Subcutaneous abdominal adipose tissue (tissue), 5 donors: ENCODE results near the gene PASD1.
"Not testable (repeated sequence)": the region's sequence is repeated elsewhere in the genome, so short reads cannot be mapped to it uniquely, and the experiment has no call there.

Source experiments
- H3K27ac ChIP-seq: one replicate; pipeline ENCODE4 v1.7.0; 2013; ENCODE audit warnings: low read depth, mild to moderate bottlenecking, inconsistent platforms, low read length, moderate library complexity
- H3K27me3 ChIP-seq, 5 donors: one replicate each; pipeline ENCODE4 v1.7.0; 2013; ENCODE audit warnings: low read length in 5 of 5, inconsistent platforms in 1 of 5; ENCODE audit not compliant: control insufficient read depth in 5 of 5, insufficient read depth in 4 of 5
- H3K36me3 ChIP-seq, 5 donors: one replicate each; pipeline ENCODE4 v1.7.0; 2013; ENCODE audit warnings: low read length in 5 of 5; ENCODE audit not compliant: control insufficient read depth in 5 of 5, insufficient read depth in 5 of 5
- H3K4me1 ChIP-seq, 5 donors: one replicate each; pipeline ENCODE4 v1.7.0; 2013; ENCODE audit warnings: low read length in 5 of 5, mild to moderate bottlenecking in 3 of 5, moderate library complexity in 1 of 5; ENCODE audit not compliant: control insufficient read depth in 5 of 5, insufficient read depth in 5 of 5
- H3K4me3 ChIP-seq, 5 donors: one replicate each; pipeline ENCODE4 v1.7.0; 2013; ENCODE audit warnings: low read length in 5 of 5, low read depth in 1 of 5
- H3K9ac ChIP-seq, 5 donors: one replicate each; pipeline ENCODE4 v1.7.0; 2013; ENCODE audit warnings: low read length in 5 of 5, mild to moderate bottlenecking in 4 of 5, moderate library complexity in 3 of 5
- H3K9me3 ChIP-seq, 5 donors: one replicate each; pipeline ENCODE4 v1.7.0; 2013; ENCODE audit warnings: low read length in 5 of 5; ENCODE audit not compliant: control insufficient read depth in 5 of 5
- donor health status: healthy.
- donor health status: healthy.
- donor health status: healthy.
- donor health status: healthy.
- donor health status: healthy.

The PASD1 gene

DNA sequence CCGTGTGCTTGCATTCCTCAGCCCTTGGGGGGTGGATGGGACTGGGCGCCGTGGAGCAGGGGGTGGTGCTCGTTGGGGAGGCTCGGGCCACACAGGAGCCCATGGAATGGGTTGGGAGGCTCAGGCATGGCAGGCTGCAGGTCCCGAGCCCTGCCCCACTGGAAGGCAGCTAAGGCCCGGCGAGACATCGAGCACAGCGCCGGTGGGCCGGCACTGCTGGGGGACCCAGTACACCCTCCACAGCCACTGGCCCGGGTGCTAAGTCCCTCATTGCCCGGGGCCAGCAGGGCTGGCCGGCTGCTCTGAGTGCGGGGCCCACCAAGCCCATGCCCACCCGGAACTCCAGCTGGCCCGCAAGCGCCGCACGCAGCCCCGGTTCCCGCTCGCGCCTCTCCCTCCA, 12.3 kb upstream of the PASD1 start:
- H3K4me1 ChIP-seq, H3K27me3 ChIP-seq, H3K9me3 ChIP-seq, H3K27ac ChIP-seq, H3K4me3 ChIP-seq, H3K36me3 ChIP-seq, H3K9ac ChIP-seq: not testable (repeated sequence)

DNA sequence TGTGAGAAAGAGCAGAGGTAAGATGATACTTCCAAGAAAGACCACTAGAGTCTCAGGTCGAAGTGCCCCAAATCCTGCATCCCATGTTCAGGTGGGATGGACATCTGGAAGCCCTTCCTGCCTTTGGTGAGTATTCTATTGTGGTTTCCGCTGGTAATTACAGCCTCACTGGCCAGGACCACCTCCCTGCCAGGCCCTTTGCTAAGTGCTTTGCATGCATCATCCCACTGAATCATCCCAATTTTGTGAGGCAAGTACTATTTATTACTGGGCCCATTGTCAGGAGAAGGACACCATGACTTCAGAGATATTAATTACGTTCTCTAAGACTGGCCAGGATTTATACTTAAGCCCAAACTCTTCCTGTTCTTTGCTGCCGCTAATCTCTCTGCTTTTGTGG, 10.7 kb upstream of the PASD1 start:
- no peaks in the 10 kb centered on the region for H3K9me3 ChIP-seq
- H3K27me3 ChIP-seq, result no peaks in the 10 kb centered on the region
- H3K36me3 ChIP-seq, result no peaks in the 10 kb centered on the region
- no peak overlapping the region for H3K27ac ChIP-seq
- no peak overlapping the region for H3K9ac ChIP-seq
- H3K4me1 ChIP-seq, result no peaks in the 10 kb centered on the region
- H3K4me3 ChIP-seq, result no peak overlapping the region

DNA sequence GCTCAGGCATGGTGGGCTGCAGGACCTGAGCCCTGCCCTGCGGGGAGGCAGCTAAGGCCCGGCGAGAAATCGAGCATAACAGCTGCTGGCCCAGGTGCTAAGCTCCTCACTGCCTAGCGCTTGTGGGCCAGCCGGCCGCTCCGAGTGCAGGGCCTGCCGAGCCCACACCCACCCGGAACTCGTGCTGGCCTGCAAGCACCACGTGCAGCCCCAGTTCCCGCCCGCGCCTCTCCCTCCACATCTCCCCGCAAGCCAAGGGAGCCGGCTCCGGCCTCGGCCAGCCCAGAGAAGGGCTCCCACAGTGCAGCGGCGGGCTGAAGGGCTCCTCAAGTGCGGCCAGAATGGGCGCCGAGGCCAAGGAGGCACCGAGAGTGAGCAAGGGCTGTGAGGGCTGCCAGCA, 8.2 kb upstream of the PASD1 start:
- H3K9me3 ChIP-seq, H3K4me1 ChIP-seq, H3K4me3 ChIP-seq, H3K36me3 ChIP-seq, H3K27ac ChIP-seq, H3K27me3 ChIP-seq, H3K9ac ChIP-seq: not testable (repeated sequence)

DNA sequence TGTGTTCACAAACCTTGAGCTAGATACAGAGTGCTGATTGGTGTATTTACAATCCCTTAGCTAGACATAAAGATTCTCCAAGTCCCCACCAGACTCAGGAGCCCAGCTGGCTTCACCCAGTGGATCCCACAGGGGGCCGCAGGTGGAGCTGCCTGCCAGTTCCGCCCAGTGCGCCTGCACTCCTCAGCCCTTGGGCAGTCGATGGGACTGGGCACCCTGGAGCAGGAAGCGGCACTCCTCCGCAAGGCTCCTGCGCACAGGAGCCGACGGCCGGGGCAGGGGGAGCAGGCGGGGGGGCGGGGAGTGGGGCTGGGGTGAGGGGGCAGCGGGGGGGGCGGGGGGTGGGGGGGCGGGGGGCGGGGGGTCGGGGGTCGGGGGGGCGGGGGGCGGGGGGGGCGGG, 990 bp upstream of the PASD1 start:
- not testable (repeated sequence) for H3K9ac ChIP-seq, H3K27me3 ChIP-seq, H3K36me3 ChIP-seq, H3K4me3 ChIP-seq, H3K27ac ChIP-seq, H3K9me3 ChIP-seq, H3K4me1 ChIP-seq

DNA sequence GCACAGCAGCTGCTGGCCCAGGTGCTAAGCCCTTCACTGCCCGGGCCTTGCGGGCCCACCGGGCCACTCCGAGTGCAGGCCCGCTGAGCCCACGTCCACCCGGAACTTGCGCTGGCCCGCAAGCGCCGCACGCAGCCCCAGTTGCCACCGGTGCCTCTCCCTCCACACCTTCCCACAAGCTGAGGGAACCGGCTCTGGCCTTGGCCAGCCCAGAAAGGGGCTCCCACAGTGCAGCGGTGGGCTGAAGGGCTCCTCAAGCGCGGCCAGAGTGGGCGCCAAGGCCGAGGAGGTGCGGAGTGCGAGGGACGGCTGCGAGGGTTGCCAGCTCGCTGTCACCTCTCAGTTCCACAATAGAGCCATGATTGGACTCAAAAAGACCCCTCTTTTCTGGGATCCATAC, 472 bp upstream of the PASD1 start:
- H3K9me3 ChIP-seq, H3K4me1 ChIP-seq, H3K27me3 ChIP-seq, H3K27ac ChIP-seq, H3K9ac ChIP-seq, H3K4me3 ChIP-seq, H3K36me3 ChIP-seq: not testable (repeated sequence)

DNA sequence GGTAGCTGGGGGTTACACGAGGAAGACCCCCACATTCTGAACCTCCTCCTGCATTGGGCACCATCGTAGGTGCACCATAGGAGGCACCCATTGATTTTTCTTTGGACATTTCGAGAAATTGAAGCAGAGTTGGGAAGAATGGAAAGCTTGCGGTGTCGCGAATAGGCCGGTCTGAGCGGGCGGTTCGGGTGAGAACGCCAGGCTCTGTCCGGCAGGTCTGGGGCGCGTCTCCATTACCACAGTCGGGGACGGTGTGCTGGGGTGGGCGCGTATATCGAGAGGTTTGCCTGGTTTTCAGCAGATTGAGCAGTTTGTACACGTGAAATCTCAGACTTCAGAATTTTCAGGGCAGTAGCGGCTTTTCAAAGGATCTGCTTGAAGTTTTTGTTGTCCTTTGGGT, 560 bp downstream of the PASD1 start:
- H3K9ac ChIP-seq, result no peak overlapping the region
- H3K9me3 ChIP-seq, result peaks cover 0 to 9% (median 2%) of the 10 kb centered on the region in 5 donors
- H3K4me1 ChIP-seq, result no peaks in the 10 kb centered on the region
- H3K4me3 ChIP-seq, result no peak overlapping the region
- no peaks in the 10 kb centered on the region for H3K36me3 ChIP-seq
- H3K27ac ChIP-seq, result no peak overlapping the region
- H3K27me3 ChIP-seq, result peaks cover 0 to 3% (median 0%) of the 10 kb centered on the region in 5 donors

DNA sequence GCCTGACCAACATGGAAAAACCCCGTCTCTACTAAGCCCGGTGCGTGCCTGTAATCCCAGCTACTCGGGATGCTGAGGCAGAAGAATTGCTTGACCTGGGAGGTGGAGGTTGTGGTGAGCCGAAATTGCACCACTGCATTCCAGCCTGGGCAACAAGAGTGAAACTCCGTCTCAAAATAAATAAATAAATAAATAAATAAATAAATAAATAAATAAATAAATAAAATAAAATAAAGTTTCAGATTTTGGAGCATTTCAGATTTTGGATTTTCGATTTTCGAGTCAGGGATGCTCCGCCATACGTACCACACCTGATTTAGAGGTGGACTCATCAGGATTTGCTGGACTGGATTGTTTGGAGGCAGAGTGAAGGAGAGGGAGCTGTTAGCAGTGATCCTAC, 3.4 kb downstream of the PASD1 start:
- H3K4me1 ChIP-seq, H3K27ac ChIP-seq, H3K27me3 ChIP-seq, H3K4me3 ChIP-seq, H3K36me3 ChIP-seq, H3K9me3 ChIP-seq, H3K9ac ChIP-seq: not testable (repeated sequence)

DNA sequence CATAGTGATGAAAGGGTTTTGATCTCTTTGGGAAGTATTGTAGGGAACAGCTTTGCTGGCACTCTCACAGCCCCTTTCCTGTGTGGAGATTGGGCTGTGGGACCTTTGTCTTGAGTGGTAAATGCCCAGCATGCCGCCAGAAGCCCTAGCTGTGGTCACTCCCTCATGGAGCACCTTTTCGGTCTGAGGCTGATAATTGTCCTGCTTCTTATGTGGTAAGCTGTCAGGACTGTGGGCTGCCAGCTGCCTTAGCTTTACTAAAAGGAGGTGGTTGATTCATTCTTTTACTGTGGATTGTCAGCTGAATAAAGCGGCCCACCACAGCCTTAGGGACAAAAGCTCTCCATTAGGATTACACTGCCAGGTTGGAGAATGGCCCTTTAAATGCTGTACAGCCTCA, 7.1 kb downstream of the PASD1 start:
- Histone ChIP-seq H3K9ac (no peak overlapping the region), H3K36me3 (no peaks in the 10 kb centered on the region), H3K27me3 (peaks cover 0 to 10% (median 8%) of the 10 kb centered on the region in 5 donors), H3K27ac (no peak overlapping the region), H3K9me3 (no peaks in the 10 kb centered on the region), H3K4me3 (no peak overlapping the region), H3K4me1 (no peaks in the 10 kb centered on the region)

DNA sequence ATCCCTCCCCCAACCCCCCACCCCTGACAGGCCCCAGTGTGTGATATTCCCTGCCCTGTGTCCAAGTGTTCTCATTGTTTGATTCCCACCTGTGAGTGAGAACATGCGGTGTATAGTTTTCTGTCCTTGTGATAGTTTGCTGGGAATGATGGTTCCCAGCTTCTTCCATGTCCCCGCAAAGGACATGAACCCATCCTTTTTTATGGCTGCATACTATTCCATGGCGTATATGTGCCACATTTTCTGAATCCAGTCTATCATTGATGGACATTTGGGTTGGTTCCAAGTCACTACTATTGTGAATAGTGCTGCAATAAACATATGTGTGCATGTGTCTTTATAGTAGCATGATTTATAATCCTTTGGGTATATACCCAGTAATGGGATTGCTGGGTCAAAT, 29.9 kb downstream of the PASD1 start:
- H3K27me3 ChIP-seq, H3K9ac ChIP-seq, H3K4me1 ChIP-seq: not testable (repeated sequence)

DNA sequence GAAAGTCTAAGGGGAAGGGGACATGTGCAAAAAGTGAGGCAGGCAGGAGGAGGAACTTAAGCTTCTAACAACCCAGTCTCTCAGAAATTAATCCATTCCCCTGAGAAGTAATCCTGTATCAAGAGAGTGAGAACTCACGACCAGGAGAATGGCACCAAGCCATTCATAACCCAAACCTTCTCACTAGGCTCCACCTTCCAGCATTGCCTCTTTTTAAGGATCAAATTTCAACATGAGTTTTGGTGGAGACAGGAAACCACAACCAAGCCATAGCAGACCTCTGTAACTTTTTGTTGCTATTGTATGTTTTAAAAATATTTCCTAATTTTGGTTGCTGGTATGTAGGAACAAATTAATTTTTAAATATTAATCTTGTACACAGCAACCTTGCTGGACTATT, 32.8 kb downstream of the PASD1 start:
- Histone ChIP-seq H3K9ac (no peak overlapping the region), H3K36me3 (no peaks in the 10 kb centered on the region), H3K4me1 (no peaks in the 10 kb centered on the region), H3K4me3 (no peak overlapping the region), H3K27me3 (no peaks in the 10 kb centered on the region), H3K9me3 (no peaks in the 10 kb centered on the region), H3K27ac (no peak overlapping the region)

More for the DNA sequence above, 29.9 kb downstream of the PASD1 start:
- not testable (repeated sequence) for H3K27ac ChIP-seq, H3K4me3 ChIP-seq, H3K36me3 ChIP-seq, H3K9me3 ChIP-seq

DNA sequence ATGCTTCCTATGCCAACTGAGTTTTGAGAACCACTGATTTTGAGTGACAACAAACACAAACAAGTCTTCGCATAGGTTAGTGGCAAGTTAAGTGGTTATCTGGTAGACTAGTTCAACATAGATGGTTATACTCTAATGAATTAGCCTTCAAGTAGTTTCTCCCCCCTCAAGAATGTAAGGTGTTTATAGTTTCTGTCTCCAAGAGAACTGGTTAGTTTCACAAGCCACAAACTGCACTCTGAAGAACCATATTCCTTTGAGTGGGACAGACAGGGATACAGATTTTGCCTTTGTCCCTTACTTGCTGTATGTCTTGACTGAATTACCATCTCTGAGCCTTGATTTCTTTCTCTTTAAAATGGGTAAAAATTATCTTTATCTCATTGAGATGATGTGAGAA, 41.5 kb downstream of the PASD1 start:
- Histone ChIP-seq H3K9ac (no peak overlapping the region), H3K9me3 (no peaks in the 10 kb centered on the region), H3K27me3 (peaks cover 0 to 6% (median 0%) of the 10 kb centered on the region in 5 donors), H3K4me3 (no peak overlapping the region), H3K36me3 (no peaks in the 10 kb centered on the region), H3K27ac (no peak overlapping the region), H3K4me1 (no peaks in the 10 kb centered on the region)
